ENCODE results near the gene GLUL.
A peak's percentile ranks its signal among the peaks of the same experiment; 100 is the strongest.

GLUL gene

GRCh38 chr1:182391362-182392049, at the start of gene GLUL:
GLUL (minus strand) TSS chr1:182391790; CDS start chr1:182388737, 3,053 bp downstream.
- peak; percentile 72 for DNase-seq

- no peak for DNase-seq
Measured at GRCh38 chr1:182438326-182438725, 46.7 kb upstream of the GLUL start.

DNA sequence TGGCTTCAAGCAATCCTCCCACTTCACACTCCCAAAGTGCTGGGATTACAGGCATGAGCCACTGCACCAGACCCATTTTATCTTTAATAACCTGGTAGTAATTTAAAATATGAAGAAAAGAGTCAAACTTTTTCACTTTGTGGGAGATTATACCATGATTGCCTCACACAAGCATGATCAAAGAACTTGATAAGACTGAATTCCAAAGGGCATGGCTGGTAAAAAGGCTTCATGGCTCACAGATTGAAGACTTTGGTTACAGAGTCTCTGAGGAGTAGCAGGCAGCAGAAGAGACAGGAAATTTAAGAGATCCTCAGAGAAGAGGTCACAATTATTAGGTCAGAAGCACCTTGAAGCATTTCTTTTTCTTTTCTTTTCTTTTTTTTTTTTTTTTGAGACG, 42.0 kb upstream of the GLUL start:
- DNase-seq = no peak

GRCh38 chr1:182431278-182431677, 39.7 kb upstream of the GLUL start:
- DNase-seq = no peak

DNA sequence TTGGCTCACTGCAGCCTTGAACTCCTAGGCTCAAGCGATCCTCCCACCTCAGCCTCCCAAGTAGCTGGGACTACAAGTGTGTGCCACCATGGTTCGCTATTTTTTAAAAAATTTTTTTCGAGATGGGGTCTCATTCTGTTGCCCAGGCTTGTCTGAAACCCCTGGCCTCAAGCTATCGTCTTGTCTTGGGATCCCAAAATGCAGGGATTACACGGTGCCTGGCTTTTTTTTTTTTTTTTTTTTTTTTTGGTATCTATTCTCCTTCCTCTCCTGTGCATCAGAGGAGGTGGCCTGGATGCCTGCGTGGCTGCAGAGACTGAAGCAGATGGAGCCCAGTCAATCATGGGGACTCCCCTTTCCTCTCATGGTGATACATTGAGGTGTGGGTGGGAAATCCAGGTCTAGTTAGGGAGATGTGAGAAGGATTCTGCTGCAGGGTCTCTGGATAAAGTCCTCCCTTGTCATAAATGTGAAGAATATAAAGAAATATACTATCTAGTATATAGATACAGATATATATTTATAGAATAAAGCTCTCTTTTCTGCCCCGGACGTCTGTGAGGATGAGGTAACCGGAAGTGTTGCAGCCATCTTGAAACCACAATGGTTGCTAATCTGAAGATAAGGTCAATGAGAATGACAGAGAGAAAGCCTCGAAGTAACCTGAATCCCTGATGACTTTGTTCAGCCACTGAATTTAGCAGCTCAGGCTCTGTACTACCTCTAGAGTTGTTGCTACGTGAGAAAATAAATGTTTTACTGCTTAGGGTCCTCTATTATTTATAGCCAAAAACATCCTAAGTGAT, 38.9 kb upstream of the GLUL start:
- DNase-seq = no peak

DNA sequence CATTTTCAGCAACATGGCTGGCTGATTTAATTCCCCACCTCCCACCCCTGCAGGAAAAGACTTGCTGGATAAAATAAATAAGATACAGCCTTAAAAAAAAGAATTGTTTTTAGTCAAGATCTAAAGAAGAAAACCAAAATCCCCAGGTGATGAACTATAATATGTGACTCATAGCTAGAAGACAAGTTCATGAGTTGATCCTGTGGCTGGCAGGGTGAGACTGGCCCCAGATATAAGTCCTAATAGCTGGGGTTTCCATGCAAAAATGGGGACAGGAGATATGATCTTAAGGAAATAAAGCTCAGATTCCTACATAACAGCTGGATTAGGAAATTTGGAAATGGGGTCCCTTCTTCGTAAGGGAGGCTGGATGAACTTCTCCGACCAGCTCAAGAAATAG, 36.5 kb upstream of the GLUL start:
- no peak for DNase-seq

DNA sequence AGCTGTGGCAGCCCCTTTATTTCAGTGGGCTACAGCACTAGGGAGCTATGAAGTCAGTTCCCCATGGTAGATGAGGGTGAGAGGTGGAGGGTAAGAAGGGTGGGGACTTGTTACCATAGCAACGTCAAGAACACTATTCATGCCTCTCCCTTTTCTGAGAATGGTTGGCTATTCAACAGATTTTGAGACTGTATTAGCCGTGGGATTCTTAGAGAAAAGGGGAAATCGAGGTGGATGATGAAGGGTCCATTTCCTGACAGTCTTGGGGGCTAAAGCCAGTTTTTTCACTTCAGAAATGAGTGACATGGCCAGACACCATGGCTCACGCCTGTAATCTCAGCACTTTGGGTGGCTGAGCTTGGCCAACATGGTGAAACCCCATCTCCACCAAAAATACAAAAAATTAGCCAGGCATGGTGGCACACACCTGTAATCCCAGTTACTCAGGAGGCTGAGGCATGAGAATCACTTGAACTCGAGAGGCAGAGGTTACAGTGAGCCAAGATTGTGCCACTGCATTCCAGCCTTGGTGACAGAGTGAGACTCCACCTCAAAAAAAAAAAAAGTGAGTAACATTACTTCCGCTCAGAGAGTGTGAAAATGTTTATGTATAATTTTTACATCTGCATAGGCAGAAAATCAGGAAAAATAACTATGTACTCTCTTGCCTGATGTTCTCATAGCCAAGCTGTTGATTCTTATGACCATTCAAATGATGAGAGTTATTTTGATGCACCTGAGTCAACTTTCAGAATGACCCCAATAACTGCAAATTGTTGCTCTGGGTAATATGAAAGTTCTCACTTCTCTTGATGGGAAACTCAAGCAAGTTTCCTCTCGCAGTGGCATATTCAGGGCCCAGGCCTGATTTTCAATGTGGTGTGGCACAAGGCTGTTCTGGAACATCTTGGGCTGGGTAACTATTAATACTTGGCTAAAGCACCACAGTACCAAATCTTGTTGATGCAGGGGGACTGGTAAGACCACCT, 35.1 kb upstream of the GLUL start:
- no peak for DNase-seq

GRCh38 chr1:182415789-182416188, 24.2 kb upstream of the GLUL start:
- DNase-seq = no peak

DNA sequence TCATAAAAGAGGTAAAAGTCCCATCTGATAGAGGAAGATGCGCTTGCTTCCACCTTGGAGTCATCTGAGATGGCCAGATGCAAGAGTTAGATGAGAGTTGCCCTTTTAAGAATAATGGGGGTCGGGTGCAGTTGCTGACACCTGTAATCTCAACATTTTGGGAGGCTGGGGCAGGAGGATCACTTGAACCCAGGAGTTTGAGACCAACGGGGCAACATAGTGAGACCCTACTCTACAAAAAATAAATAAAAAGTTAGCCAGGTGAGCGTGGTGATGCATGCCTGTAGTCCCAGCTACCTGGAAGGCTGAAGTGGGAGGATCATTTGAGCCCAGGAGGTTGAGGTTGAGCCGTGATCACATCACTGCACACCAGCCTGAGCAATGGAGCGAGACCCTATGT, 22.4 kb upstream of the GLUL start:
- DNase-seq = no peak

DNA sequence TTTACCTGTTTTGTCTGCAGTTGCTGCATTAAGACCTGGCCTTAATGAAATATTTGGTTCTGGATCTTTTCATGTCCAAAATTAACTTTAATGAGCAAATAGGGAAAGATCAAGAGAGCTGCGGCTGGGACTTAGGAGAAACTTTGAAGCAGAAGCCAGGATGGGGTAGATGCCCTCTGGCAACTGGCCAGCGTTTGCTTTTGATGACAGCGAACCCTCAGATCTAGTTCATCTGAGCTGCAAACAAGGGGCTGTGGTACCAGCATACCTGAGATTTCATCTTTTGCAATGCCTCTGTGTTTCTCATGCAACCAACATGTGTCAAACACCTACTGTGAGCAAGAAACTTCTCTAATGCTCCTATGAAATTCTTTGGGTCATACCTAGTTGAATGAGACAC, 21.9 kb upstream of the GLUL start:
- DNase-seq = no peak

GRCh38 chr1:182410620-182411273, 19.2 kb upstream of the GLUL start:
- DNase-seq = no peak

GRCh38 chr1:182410138-182410537, 18.5 kb upstream of the GLUL start:
- DNase-seq = no peak

DNA sequence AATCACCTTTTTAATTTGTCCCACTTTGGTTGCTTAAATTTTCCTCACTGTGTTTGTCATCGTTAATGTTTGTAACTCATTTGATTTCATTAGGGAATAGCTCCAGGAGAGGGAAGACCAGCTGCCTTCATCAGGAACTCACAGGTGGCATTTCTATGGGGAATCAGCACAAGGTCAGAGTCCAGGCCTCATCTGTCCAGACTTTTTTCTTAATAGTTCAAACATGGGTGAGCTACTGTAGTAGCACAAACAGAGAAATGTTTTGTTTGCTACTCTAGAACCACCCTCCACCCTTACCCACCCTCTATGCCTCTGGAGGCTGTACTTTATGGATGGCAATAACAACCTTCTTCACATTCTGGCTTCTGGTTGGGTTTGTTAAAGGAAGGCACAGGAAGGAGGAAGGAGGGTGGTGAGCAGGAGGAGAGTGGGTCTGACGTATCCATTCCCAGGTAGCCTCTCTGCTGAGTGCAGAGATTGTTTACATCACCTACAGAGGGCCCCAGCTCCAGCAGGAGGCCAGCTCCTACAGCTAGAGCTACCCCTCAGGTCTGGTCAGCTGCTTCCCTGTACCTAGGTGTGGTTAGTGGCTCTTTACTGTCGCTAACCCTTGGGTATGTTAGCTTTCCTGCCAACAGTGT, 17.0 kb upstream of the GLUL start:
- no peak for DNase-seq

GRCh38 chr1:182407724-182408123, 16.1 kb upstream of the GLUL start:
- DNase-seq = no peak

- DNase-seq = no peak
Measured at GRCh38 chr1:182406012-182406411, 14.4 kb upstream of the GLUL start.

DNA sequence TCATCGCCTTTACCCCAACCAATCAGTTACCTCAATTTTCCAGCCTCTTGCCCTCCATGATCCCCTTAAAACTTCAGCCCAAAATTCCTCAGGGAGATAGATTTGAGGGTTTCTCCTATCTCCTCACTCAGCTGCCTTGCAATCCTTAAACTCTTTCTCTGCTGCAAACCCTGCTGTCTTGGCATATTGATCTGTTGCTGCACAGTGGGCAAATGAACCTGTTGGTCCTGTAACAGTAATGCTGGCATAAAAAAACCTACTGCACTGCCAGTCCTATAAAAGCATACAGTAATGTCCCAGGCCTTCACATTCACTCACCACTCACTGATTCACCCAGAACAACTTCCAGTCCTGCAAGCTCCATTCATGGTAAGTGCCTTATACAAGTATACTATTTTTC, 14.0 kb upstream of the GLUL start:
- no peak for DNase-seq

GRCh38 chr1:182404781-182405180, 13.2 kb upstream of the GLUL start:
- no peak for DNase-seq

DNA sequence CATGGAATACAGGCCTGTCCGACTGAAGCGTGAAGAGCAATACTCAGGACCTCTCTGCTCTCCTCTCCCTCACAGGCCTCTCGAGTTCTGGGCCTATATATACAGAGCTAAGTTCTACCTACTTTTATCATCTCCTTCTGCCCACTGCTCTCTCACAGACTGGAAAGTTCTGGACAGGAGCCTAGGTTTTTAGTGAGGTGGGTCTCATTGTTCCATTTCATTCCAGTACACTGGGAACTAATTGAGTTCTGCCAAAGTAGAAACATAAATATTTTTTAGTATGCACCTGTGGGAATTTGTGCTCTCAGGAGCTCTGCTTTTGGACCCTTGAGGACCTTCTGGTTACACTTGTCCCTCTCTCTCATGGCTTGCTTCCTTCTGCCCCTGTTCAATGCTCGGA, 9.0 kb upstream of the GLUL start, which contains the start of gene TEDDM1:
TSS of gene TEDDM1 (minus strand) at position 101 of the 400 bp plus-strand sequence. CDS start 182 bp downstream, outside the sequence.
- DNase-seq = no peak

- DNase-seq = no peak
Measured at GRCh38 chr1:182397653-182398393, 6.2 kb upstream of the GLUL start.

- no peak for DNase-seq
Measured at GRCh38 chr1:182395906-182396305, 4.3 kb upstream of the GLUL start.

DNA sequence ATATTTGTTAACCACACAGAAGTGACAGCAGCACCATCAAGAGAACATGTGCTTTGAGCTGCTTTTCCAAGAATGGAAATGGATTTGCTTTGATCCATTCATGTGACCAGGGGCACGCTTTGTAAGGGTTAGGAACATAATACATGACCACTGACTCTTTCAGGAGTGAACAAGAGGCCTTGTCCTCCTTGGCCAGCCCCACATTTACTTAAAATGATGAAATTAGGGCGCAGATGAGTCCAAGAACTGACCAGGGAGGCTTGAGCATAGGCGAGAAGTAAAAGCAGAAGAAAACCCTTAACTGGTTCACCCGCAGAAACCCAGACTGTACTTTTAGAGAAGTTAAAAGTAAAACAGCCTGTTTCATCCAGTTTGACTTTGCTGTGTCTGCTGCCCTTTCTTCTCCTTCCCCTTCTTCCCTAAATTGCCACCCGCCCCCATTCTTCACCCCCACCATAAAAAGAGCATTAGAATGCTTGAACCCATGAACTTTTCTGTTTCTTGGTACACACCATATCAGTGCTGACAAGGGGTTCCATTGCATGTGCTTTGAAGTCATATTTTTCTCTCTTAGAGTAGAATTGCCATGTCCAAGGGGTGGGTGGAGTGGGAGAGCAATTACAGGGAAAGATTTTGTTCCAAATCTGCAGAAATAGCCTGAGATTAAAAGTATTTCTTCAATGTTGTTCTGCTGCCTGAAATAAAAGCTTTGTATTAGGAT, 2.6 kb upstream of the GLUL start:
- no peak for DNase-seq
